K562 (cell line): ENCODE results near the gene CLIP1. TPM values are rescaled to one million over a fixed set of nuclear protein-coding genes. Genes with fewer than 3 reads are reported as not detected.
A peak's percentile ranks its signal among the peaks of the same experiment; 100 is the strongest.

Experiments
- ARHGAP35 ChIP-seq: fragments of 450-650 bp; IDR thresholded peaks from 2 replicates; pipeline ENCODE4 v1.6.1; 2018; ENCODE audit not compliant: partially characterized antibody
- ATF3 ChIP-seq, 2 experiments: fragments of 450-650 bp in 1 of 2; sonication (generic) in 1 of 2; formaldehyde crosslinking in 1 of 2; IDR thresholded peaks in 1 of 2; conservative IDR thresholded peaks in 1 of 2; 2 replicates each; pipeline versions ENCODE4 v1.6.1 to v1.8.1; 2016 to 2023; ENCODE audit warnings: mild to moderate bottlenecking in 2 of 2, moderate library complexity in 2 of 2, inconsistent platforms in 1 of 2, missing genetic modification reagents in 1 of 2
- CHD2 ChIP-seq: IDR thresholded peaks from 2 replicates; pipeline ENCODE4 v1.6.1; 2011; ENCODE audit warnings: low read depth, low read length
- HDAC3 ChIP-seq: fragments of 450-650 bp; IDR thresholded peaks from 2 replicates; pipeline ENCODE4 v1.6.1; 2018; ENCODE audit warnings: borderline replicate concordance, mild to moderate bottlenecking, moderate library complexity; ENCODE audit not compliant: partially characterized antibody
- HNRNPH1 ChIP-seq: fragments of 200-400 bp; formaldehyde crosslinking; optimal IDR thresholded peaks from 2 replicates; pipeline ENCODE3; 2017; ENCODE audit warnings: low read depth, mild to moderate bottlenecking, low read length, moderate library complexity
- MEIS2 ChIP-seq: fragments of 450-650 bp; IDR thresholded peaks from 2 replicates; pipeline ENCODE4 v1.6.1; 2014; ENCODE audit warnings: mild to moderate bottlenecking; ENCODE audit not compliant: partially characterized antibody
- PHF20 ChIP-seq: fragments of 450-650 bp; IDR thresholded peaks from 2 replicates; pipeline ENCODE4 v1.6.1; 2018; ENCODE audit not compliant: partially characterized antibody
- PRDM10 ChIP-seq: fragments of 450-650 bp; IDR thresholded peaks from 2 replicates; pipeline ENCODE4 v1.6.1; 2018; ENCODE audit not compliant: partially characterized antibody
- RAD21 ChIP-seq, 2 experiments: fragments of 250-450 bp in 1 of 2; fragments of 450-650 bp in 1 of 2; sonication (Bioruptor Pico) in 1 of 2; formaldehyde crosslinking in 1 of 2; IDR thresholded peaks in 1 of 2; conservative IDR thresholded peaks in 1 of 2; 2 replicates each; pipeline versions ENCODE4 v1.4.0 to v1.8.0; 2020 to 2022; ENCODE audit warnings: mild to moderate bottlenecking in 2 of 2, moderate library complexity in 1 of 2
- RBFOX2 ChIP-seq: fragments of 200-400 bp; formaldehyde crosslinking; IDR thresholded peaks from 2 replicates; pipeline ENCODE4 v1.6.1; 2017; ENCODE audit warnings: low read depth, mild to moderate bottlenecking, low read length, moderate library complexity
- SMAD3 ChIP-seq: fragments of 450-650 bp; formaldehyde crosslinking; conservative IDR thresholded peaks from 2 replicates; pipeline ENCODE4 v1.4.0; 2020; ENCODE audit warnings: mild to moderate bottlenecking
- TCF3 ChIP-seq: sonication (generic); formaldehyde crosslinking; IDR thresholded peaks from 2 replicates; pipeline ENCODE4 v1.4.0; 2020; ENCODE audit warnings: mild to moderate bottlenecking, missing genetic modification reagents
- TEAD4 ChIP-seq, 2 experiments: sonication (generic) in 1 of 2; formaldehyde crosslinking in 1 of 2; IDR thresholded peaks; 2 replicates each; pipeline versions ENCODE4 v1.6.1 to v1.8.0; 2012 to 2022; ENCODE audit warnings: borderline replicate concordance in 1 of 2, inconsistent platforms in 1 of 2, low read length in 1 of 2, mild to moderate bottlenecking in 1 of 2, missing genetic modification reagents in 1 of 2
- WHSC1 ChIP-seq: IDR thresholded peaks from one replicate; pipeline ENCODE4 v1.6.1; 2012; ENCODE audit warnings: low read length, control low read depth, inconsistent platforms
- ZBTB43 ChIP-seq: sonication (generic); formaldehyde crosslinking; IDR thresholded peaks from 2 replicates; pipeline ENCODE4 v1.8.0; 2023; ENCODE audit warnings: mild to moderate bottlenecking, missing genetic modification reagents
- ZNF583 ChIP-seq: fragments of 250-450 bp; sonication (Bioruptor Pico); IDR thresholded peaks from 2 replicates; pipeline ENCODE4 v1.4.0; 2020
- polyA plus RNA-seq, 8 experiments: library from polyadenylated mRNA; depleted of rRNA in 4 of 8; stranded (reverse) in 5 of 8; unstranded in 3 of 8; fragments of >200 nt; fragmentation: Nextera tagmentation in 2 of 8; fragmentation: Illumina TruSeq in 1 of 8; extraction: Ambion mirVana in 2 of 8; extraction: Trizol in 1 of 8; gene quantifications; 2 replicates each; pipeline versions ENCODE4 v1.2.1 to v1.2.3, GENCODE V29; 2011 to 2014; ENCODE audit warnings: inconsistent platforms in 1 of 8, missing spikeins in 1 of 8
- total RNA-seq, 7 experiments: library from RNA; depleted of rRNA in 6 of 7; stranded (reverse); fragments of >200 nt in 6 of 7; fragmentation: Illumina TruSeq in 2 of 7; extraction: Trizol in 2 of 7; gene quantifications; 2 replicates each; pipeline versions ENCODE4 v1.2.1 to v1.2.3, GENCODE V29; 2011 to 2021; ENCODE audit warnings: low replicate concordance in 1 of 7
- TF ChIP-seq, protein P1 (sequence below): fragments of 450-650 bp; formaldehyde crosslinking; conservative IDR thresholded peaks from 2 replicates; pipeline ENCODE4 v1.4.0; 2022; ENCODE audit warnings: mild to moderate bottlenecking, missing genetic modification characterization

The CLIP1 gene
- total and polyA plus RNA-seq, 9 of the 15 experiments (the other 6 are each of a cell fraction or from before 2014, with no cell fraction given): 5.8 to 33.9 (median 27.6) TPM

DNA sequence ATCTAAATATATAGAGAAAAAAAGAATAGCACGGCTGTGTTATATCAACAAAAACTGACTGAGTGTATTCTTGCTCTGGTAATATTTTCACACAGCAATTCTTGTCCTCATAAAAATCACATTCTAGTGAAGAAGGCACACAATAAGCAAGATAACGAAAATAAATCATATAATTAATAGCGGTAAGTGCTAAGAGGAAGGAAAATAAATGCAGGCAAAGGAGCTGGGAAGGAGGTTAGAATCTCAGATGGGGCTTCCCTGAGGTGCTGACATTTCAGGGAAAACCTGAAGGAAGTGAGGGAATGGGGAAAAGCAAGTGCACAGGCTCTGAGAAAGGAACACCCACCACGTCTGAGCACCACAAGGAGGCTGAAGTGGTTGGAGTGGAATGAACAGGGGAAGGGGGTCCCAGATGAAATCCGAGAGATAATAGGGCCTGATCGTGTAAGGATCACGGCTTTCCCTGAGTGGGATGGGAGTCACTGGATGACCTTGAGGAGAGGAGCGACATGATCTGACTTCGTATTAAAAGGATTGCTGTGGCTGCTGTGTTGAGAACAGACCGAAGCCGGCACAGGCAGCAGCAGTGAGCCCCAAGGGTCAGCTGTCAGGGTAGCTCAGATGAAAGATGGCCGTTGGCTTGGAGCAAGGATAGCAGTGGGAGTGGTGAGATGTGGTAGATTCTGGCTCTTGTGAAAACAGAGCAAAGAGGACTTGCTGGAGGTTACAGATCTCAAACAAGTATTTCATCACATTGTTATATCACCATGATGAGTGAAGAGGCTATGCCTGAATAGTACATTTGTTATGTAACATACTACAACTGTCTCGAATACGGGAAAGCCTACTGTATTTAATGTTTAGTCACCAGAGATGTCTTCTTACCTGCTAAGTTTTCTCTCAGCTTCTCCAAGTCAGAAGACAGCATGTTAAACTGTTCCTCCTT lies 89.1 kb downstream of the CLIP1 start (continued):
- TF ChIP-seq ARHGAP35 (no peak), RAD21 (CRISPR knock-in tag; conservative IDR thresholded peaks at IDR 0.05 in 1 of 2, IDR thresholded peaks at IDR 0.05 in 1 of 2) (0 out of 4 replicates have a peak, but pooled peaks of 1 of the 2 experiments have one; percentile 17), PHF20 (no peak), MEIS2 (peak; percentile 97), SMAD3 (CRISPR knock-in tag) (peak; percentile 25; the same call in 1 of the 2 replicates), CHD2 (no peak), HNRNPH1 (no peak), TCF3 (CRISPR knock-in tag) (peak; percentile 73), RBFOX2 (peak; percentile 57), PRDM10 (no peak), WHSC1 (no peak), TEAD4 (IDR thresholded peaks at IDR 0.05; ENCODE audit: low read length) (peak; percentile 24; the same call in 1 of the 2 replicates), TEAD4 (CRISPR knock-in tag; IDR thresholded peaks at IDR 0.05; ENCODE audit: borderline replicate concordance) (no peak), ATF3 (IDR thresholded peaks at IDR 0.05) (peak; percentile 92), ATF3 (CRISPR knock-in tag; conservative IDR thresholded peaks at IDR 0.05) (no peak), ZBTB43 (no peak), HDAC3 (peak; percentile 79), ZNF583 (CRISPR knock-in tag) (peak; percentile 84)
- TF ChIP-seq, protein P1, sequence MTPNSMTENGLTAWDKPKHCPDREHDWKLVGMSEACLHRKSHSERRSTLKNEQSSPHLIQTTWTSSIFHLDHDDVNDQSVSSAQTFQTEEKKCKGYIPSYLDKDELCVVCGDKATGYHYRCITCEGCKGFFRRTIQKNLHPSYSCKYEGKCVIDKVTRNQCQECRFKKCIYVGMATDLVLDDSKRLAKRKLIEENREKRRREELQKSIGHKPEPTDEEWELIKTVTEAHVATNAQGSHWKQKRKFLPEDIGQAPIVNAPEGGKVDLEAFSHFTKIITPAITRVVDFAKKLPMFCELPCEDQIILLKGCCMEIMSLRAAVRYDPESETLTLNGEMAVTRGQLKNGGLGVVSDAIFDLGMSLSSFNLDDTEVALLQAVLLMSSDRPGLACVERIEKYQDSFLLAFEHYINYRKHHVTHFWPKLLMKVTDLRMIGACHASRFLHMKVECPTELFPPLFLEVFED (CRISPR knock-in tag): no peak
